OCI-M2 (cell line): ENCODE data around the gene PRR19.
"Not testable (repeated sequence)": the region's sequence is repeated elsewhere in the genome, so short reads cannot be mapped to it uniquely, and the experiment has no call there.

Source experiments
- DNase-seq: peaks from one replicate; lab custom pipeline; 2025; ENCODE audit not compliant: unreplicated experiment; lab: John Stamatoyannopoulos, UW

PRR19 gene

GRCh38 chr19:42323852-42324654 is 22.1 kb downstream of the PRR19 start:
- DNase-seq, result no peak

GRCh38 chr19:42324655-42325307 is 22.8 kb downstream of the PRR19 start:
- no peak for DNase-seq

GRCh38 chr19:42325308-42325895 is 23.5 kb downstream of the PRR19 start, which contains the start of gene MEGF8:
Gene MEGF8, plus strand, starts transcription at chr19:42325635. Its CDS starts 609 bp downstream, at chr19:42326244.
- DNase-seq, result peak; percentile 96

DNA sequence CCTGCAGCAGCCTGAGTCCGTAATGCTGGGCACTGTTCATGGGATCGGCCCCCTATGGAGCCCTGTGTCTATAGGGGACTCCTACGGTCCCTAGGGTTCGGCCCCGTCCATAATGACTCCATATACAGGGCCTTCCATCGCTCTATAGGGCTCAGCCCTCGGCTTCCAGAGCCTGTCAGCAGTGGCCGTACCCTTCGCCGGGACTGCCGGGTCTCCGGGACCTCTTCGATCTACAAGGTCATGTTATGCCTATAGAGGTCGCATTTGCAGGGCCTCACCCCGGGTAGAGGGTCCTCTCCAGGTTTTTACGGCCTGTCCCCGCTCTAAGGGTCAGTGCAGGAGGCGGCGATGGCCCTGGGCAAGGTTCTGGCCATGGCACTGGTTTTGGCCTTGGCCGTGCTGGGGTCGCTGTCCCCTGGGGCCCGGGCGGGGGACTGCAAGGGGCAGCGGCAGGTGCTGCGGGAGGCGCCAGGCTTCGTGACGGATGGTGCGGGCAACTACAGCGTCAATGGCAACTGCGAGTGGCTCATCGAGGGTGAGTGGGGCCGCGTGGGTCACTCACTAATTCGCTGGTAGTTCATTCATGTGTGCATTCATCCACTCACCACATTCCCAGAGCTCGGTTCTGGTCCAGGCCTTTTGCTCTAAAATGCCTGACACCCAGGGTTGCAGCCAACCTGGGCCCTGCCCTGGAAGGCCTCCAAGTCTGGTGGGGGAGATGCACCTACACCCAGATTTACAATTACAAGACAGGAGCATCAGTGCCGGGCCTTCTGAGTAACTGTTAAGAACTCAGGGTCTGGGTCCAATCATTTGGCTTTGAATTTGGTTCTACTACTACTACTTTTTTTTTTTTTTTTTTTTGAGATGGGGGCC is 24.2 kb downstream of the PRR19 start:
- DNase-seq, result no peak

- no peak for DNase-seq
These were observed 25.0 kb downstream of the PRR19 start for GRCh38 chr19:42326969-42327368.

DNA sequence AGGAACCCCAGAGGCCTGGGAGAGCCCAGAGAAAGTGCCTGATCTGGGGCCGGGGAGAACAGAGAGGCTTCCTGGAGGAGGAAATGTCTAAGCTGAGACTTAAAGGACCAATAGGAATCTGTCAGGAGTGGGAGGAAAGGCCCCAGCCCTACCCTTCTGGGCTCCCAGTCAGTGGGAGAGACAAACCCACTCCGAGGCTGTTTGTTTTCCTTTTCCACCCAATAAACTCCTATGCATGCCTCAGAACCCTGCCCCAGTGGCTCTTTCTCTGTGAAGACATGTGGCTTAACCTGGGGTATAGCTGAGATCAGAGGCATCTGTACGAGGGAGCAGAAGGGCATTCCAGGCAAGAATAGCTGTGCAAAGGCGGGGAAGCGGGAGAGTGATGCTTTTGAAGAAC is 25.4 kb downstream of the PRR19 start:
- DNase-seq, result no peak

- no peak for DNase-seq
These were observed 26.2 kb downstream of the PRR19 start for GRCh38 chr19:42328106-42328505.

DNA sequence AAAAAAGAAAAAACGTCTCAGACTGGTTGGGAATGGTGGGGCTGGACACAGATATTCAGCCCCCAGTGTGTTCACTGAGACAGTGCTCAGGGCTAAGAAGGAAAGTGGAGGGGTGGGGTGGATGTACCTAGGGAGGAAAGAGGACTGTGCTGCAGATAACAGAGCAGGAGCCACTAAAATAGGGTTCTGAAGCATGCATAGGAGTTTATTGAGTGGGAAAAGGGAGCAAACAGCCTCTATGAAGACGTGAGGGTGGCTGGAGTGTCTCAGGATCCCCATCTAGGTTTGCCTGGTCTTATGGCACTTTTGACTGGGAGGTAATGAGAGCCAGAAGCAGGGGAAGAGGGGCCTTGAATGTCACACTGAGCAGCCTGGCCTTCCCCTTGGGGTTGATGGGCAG is 26.9 kb downstream of the PRR19 start:
- no peak for DNase-seq

GRCh38 chr19:42330241-42330711 is 28.3 kb downstream of the PRR19 start:
- no peak for DNase-seq

DNA sequence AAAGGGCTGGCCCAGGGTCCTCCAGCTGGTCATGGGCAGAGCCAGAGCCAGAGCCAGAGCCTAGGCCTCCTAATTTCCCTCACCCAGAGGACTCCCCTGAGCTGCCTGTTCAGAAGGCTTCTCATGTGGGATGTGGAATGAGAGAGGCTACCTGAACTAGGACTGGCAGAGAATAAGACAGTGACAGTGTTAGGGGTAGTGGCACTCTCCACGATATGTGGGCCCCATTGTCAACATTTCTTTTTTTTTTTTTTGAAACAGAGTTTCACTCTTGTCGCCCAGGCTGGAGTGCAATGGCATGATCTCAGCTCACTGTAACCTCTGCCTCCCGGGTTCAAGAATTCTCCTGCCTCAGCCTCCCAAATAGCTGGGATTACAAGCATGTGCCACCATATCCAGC is 29.4 kb downstream of the PRR19 start:
- DNase-seq, result not testable (repeated sequence)

- no peak for DNase-seq
These were observed 30.1 kb downstream of the PRR19 start for GRCh38 chr19:42332059-42332458.

GRCh38 chr19:42333018-42333417 is 31.1 kb downstream of the PRR19 start:
- DNase-seq, result no peak

GRCh38 chr19:42333975-42334696 is 32.2 kb downstream of the PRR19 start:
- DNase-seq, result no peak

- no peak for DNase-seq
These were observed 32.9 kb downstream of the PRR19 start for GRCh38 chr19:42334697-42335373.

DNA sequence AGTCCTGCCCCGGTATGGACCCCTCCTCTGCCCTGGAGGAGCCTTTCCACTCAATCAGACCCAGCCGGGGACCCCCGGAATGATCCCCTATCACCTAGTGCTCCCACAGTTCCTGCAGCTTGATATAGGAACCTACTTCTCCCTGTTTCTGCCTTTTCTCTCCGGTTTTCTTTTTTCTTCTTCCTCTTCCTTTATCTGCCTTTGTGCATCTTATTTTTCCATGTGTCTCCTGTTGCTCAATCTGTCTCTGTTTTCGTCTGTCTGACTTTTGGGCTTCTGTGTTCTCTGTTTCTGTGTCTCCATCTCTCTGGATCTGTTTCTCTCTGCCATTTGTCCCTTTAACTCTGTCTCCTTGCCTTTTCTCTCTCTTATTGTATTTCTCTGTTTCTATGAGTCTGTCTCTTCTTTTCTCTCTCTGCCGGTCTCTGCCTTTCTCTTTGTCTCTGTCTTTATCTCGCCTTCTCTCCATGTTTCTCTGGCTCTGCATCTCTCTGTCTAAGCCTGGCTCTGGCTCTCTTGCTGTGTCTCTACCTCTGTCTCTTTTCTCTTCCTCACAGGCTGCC is 33.5 kb downstream of the PRR19 start:
- DNase-seq, result no peak

- DNase-seq, result no peak
These were observed 34.0 kb downstream of the PRR19 start for GRCh38 chr19:42335971-42336370.

DNA sequence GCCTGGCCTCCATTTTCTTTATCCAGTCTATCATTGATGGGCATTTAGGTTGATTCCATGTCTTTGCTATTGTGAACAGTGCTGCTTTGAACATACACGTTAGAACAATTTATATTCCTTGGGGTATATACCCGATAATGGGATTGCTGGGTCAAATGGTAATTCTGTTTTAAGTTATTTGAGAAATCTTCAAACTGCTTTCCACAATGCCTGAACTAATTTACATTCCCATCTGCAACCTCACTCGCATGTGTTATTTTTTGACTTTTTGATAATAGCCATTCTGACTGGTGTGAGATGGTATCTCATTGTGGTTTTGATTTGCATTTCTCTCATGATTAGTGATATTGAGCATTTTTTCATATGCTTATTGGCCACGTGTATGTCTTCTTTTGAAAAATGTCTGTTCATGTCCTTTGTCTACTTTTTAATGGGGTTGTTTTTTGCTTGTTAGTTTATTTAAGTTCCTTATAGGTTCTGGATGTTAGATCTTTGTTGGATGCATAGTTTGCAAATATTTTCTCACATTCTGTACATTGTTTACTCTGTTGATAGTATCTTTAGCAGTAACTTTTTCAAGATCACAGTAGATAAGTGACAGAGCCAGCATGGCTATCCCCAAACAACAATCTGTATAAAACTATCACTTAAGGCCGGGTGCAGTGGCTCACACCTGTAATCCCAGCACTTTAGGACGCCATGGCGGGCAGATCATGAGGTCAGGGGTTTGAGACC is 37.4 kb downstream of the PRR19 start:
- DNase-seq, result not testable (repeated sequence)

DNA sequence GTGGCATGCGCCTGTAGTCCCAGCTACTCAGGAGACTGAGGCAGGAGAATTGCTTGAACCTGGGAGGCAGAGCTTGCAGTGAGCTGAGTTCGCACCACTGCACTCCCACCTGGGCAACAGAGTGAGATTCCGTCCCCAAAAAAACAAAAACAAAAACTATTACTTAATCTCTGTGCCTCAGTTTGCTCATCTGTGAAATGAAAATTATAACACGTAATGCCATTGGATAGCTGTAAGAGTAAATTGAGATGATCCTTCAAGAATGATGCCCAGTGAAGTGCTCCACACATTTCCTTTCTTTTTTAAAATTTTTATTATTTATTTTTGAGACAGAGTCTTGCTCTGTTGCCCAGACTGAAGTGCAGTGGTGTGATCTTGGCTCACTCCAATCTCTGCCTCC is 38.0 kb downstream of the PRR19 start:
- DNase-seq, result not testable (repeated sequence)
